GM18870 (cell line): ENCODE results near the gene CHST7.

Experiments used
- ATAC-seq: cut with Tn5 transposase; IDR thresholded peaks from one replicate; pipeline ENCODE4 v1.9.1; 2021; ENCODE audit warnings: moderate library complexity; ENCODE audit not compliant: unreplicated experiment

CHST7 gene

GRCh38 chrX:46572340-46572936 is 1.1 kb upstream of the CHST7 start:
- peak; percentile 61 for ATAC-seq

- no peak for ATAC-seq
These were observed 568 bp downstream of the CHST7 start for GRCh38 chrX:46573892-46574773.

GRCh38 chrX:46574774-46575381 is 1.3 kb downstream of the CHST7 start:
- ATAC-seq: no peak

GRCh38 chrX:46575586-46575985 is 2.0 kb downstream of the CHST7 start:
- ATAC-seq: no peak

GRCh38 chrX:46575991-46576392 is 2.4 kb downstream of the CHST7 start:
- ATAC-seq: no peak

- no peak for ATAC-seq
These were observed 2.9 kb downstream of the CHST7 start for GRCh38 chrX:46576458-46576857.

- no peak for ATAC-seq
These were observed 3.8 kb downstream of the CHST7 start for GRCh38 chrX:46577221-46578005.

GRCh38 chrX:46579250-46579649 is 5.7 kb downstream of the CHST7 start:
- ATAC-seq: no peak

GRCh38 chrX:46580613-46581012 is 7.0 kb downstream of the CHST7 start:
- no peak for ATAC-seq

- no peak for ATAC-seq
These were observed 8.8 kb downstream of the CHST7 start for GRCh38 chrX:46582325-46582724.

- no peak for ATAC-seq
These were observed 9.4 kb downstream of the CHST7 start for GRCh38 chrX:46582966-46583365.

GRCh38 chrX:46584736-46585135 is 11.2 kb downstream of the CHST7 start:
- no peak for ATAC-seq

- ATAC-seq: peak; percentile 72
These were observed 13.6 kb downstream of the CHST7 start for GRCh38 chrX:46587158-46587557.

- no peak for ATAC-seq
These were observed 14.2 kb downstream of the CHST7 start for GRCh38 chrX:46587753-46588171.

- ATAC-seq: no peak
These were observed 14.7 kb downstream of the CHST7 start for GRCh38 chrX:46588263-46588662.

GRCh38 chrX:46589977-46590723 is 16.6 kb downstream of the CHST7 start:
- ATAC-seq: no peak

- ATAC-seq: no peak
These were observed 21.5 kb downstream of the CHST7 start for GRCh38 chrX:46595084-46595483.

GRCh38 chrX:46597208-46597607 is 23.6 kb downstream of the CHST7 start:
- no peak for ATAC-seq

GRCh38 chrX:46597771-46598170 is 24.2 kb downstream of the CHST7 start:
- no peak for ATAC-seq

- ATAC-seq: no peak
These were observed 25.5 kb downstream of the CHST7 start for GRCh38 chrX:46599051-46599560.
